HCT116 (cell line): ENCODE results near the gene CXXC5. TPM values are rescaled to one million over a fixed set of nuclear protein-coding genes. Genes with fewer than 3 reads are reported as not detected.

ENCODE experiments used
- ATAC-seq: fragments of 200-7000 bp; cut with Tn5 transposase; 2 replicates; pipeline ENCODE4 v1.9.1; 2020; ENCODE audit warnings: mild to moderate bottlenecking, moderate library complexity
- BruUV-seq: library from RNA; stranded (reverse); fragments of 400-500 nt; replicated peaks from 2 replicates; lab custom pipeline; 2021; lab: Mats Ljungman, UMichigan
- CTCF ChIA-PET: fragments of 300-600 bp; sonication (Branson Sonifier 250); formaldehyde crosslinking; loops from one replicate; lab custom pipeline; 2021; ENCODE audit warnings: antibody characterized with exemption; lab: Charles Lee
- POLR2A ChIA-PET: fragments of 300-600, 350-600 bp; sonication (Branson Sonifier 250); formaldehyde crosslinking; loops from one replicate; lab custom pipeline; 2021; ENCODE audit warnings: antibody characterized with exemption; lab: Charles Lee
- RAD21 ChIA-PET, 2 experiments: fragments of 300-600 bp; sonication (Branson Sonifier 250); formaldehyde crosslinking; loops; one replicate each; lab custom pipeline; 2023; ENCODE audit warnings: low total read pairs in 2 of 2; ENCODE audit not compliant: uncharacterized antibody in 2 of 2, unreplicated experiment in 2 of 2, low non-redundant PET in 1 of 2; lab: Charles Lee
- DNase-seq: peaks from one replicate; pipeline ENCODE4 v3.0.0-alpha.2; 2010; ENCODE audit warnings: low read depth, low spot score
- H2AFZ ChIP-seq: fragments of 200-600 bp; shearing (Covaris generic), sonication (generic); 2 replicates; pipeline ENCODE4 v1.6.1; 2017; ENCODE audit warnings: low read depth, mixed run types, mixed read lengths, antibody characterized with exemption, low read length; ENCODE audit not compliant: poor library complexity, severe bottlenecking
- H3K27ac ChIP-seq: 2 replicates; pipeline ENCODE4 v1.5.1; 2012; ENCODE audit warnings: low read depth, low read length
- H3K27me3 ChIP-seq: fragments of 200-600 bp; sonication (generic); 2 replicates; pipeline ENCODE4 v1.6.1; 2016; ENCODE audit warnings: mixed run types, low read length, mixed read lengths; ENCODE audit not compliant: insufficient read depth
- H3K36me3 ChIP-seq, 2 experiments: fragments of 200-500 bp in 1 of 2; fragments of 200-600 bp in 1 of 2; sonication (Bioruptor generic) in 1 of 2; sonication (generic) in 1 of 2; 2 replicates each; pipeline versions ENCODE4 v1.5.1 to v1.6.1; 2014 to 2016; ENCODE audit warnings: low read length in 2 of 2, inconsistent platforms in 1 of 2, mixed read lengths in 1 of 2, mixed run types in 1 of 2; ENCODE audit not compliant: insufficient read depth in 2 of 2, control insufficient read depth in 1 of 2
- H3K4me1 ChIP-seq, 2 experiments: fragments of 200-600 bp in 1 of 2; sonication (generic) in 1 of 2; 2 replicates each; pipeline versions ENCODE4 v1.5.1 to v1.6.1; 2012 to 2017; ENCODE audit warnings: low read length in 2 of 2, inconsistent platforms in 1 of 2, mild to moderate bottlenecking in 1 of 2, mixed read lengths in 1 of 2, mixed run types in 1 of 2, moderate library complexity in 1 of 2; ENCODE audit not compliant: insufficient read depth in 2 of 2, control insufficient read depth in 1 of 2
- H3K4me2 ChIP-seq: fragments of 200-600 bp; sonication (generic); 2 replicates; pipeline ENCODE4 v1.6.1; 2017; ENCODE audit warnings: mixed run types, low read length, mixed read lengths
- H3K4me3 ChIP-seq, 2 experiments: fragments of 200-600 bp in 1 of 2; sonication (generic) in 1 of 2; replicated peaks in 1 of 2; 2 replicates each; pipeline ENCODE4 v1.5.1; 2011 to 2016; ENCODE audit warnings: low read length in 2 of 2, control low read depth in 1 of 2, low read depth in 1 of 2, mild to moderate bottlenecking in 1 of 2, mixed read lengths in 1 of 2, mixed run types in 1 of 2
- H3K79me2 ChIP-seq: fragments of 200-600 bp; sonication (generic); 2 replicates; pipeline ENCODE4 v1.6.1; 2017; ENCODE audit warnings: mild to moderate bottlenecking, mixed run types, low read length, moderate library complexity, mixed read lengths; ENCODE audit not compliant: insufficient read depth
- H3K9ac ChIP-seq: fragments of 200-600 bp; sonication (generic); 2 replicates; pipeline ENCODE4 v1.6.1; 2016; ENCODE audit warnings: low read length, mixed read lengths
- H3K9me2 ChIP-seq: fragments of 200-600 bp; sonication (generic), shearing (Covaris generic); 2 replicates; pipeline ENCODE4 v1.6.1; 2017; ENCODE audit warnings: mixed run types, mild to moderate bottlenecking, moderate library complexity; ENCODE audit not compliant: insufficient read depth
- H3K9me3 ChIP-seq, 2 experiments: fragments of 200-500 bp in 1 of 2; fragments of 200-600 bp in 1 of 2; sonication (Bioruptor generic) in 1 of 2; sonication (generic) in 1 of 2; 2 replicates each; pipeline ENCODE4 v1.6.1; 2014 to 2017; ENCODE audit warnings: low read length in 2 of 2, mixed read lengths in 2 of 2, inconsistent platforms in 1 of 2, low read depth in 1 of 2, mild to moderate bottlenecking in 1 of 2, mixed run types in 1 of 2, moderate library complexity in 1 of 2; ENCODE audit not compliant: control insufficient read depth in 1 of 2, insufficient read depth in 1 of 2
- H4K20me1 ChIP-seq: fragments of 200-600 bp; sonication (generic), shearing (Covaris generic); 2 replicates; pipeline ENCODE4 v1.6.1; 2017; ENCODE audit warnings: mixed run types, mild to moderate bottlenecking, moderate library complexity; ENCODE audit not compliant: insufficient read depth
- CBX3 ChIP-seq: IDR thresholded peaks from 2 replicates; pipeline ENCODE4 v1.6.1; 2012; ENCODE audit warnings: low read depth
- CEBPB ChIP-seq: IDR thresholded peaks from 2 replicates; pipeline ENCODE4 v1.6.1; 2012; ENCODE audit warnings: low read depth
- CTCF ChIP-seq, 3 experiments: fragments of 200-600 bp in 1 of 3; sonication (generic) in 1 of 3; IDR thresholded peaks in 2 of 3; conservative IDR thresholded peaks in 1 of 3; 2 replicates each; pipeline ENCODE4 v1.5.1; 2012 to 2017; ENCODE audit warnings: low read depth in 2 of 3, low read length in 2 of 3, antibody characterized with exemption in 1 of 3, borderline replicate concordance in 1 of 3, control low read depth in 1 of 3, mild to moderate bottlenecking in 1 of 3, mixed read lengths in 1 of 3, mixed run types in 1 of 3, moderate library complexity in 1 of 3; ENCODE audit not compliant: insufficient read depth in 1 of 3
- EGR1 ChIP-seq: IDR thresholded peaks from 2 replicates; pipeline ENCODE4 v1.6.1; 2012; ENCODE audit warnings: low read depth
- EZH2 ChIP-seq: fragments of 200-600 bp; sonication (generic); IDR thresholded peaks from 2 replicates; pipeline ENCODE4 v1.6.1; 2017; ENCODE audit warnings: antibody characterized with exemption, mixed run types
- FOSL1 ChIP-seq: IDR thresholded peaks from 2 replicates; pipeline ENCODE4 v1.6.1; 2012; ENCODE audit warnings: low read depth
- JUND ChIP-seq: IDR thresholded peaks from 2 replicates; pipeline ENCODE4 v1.6.1; 2012
- MAX ChIP-seq: IDR thresholded peaks from 2 replicates; pipeline ENCODE4 v1.6.1; 2012
- POLR2A ChIP-seq: IDR thresholded peaks from 2 replicates; pipeline ENCODE4 v1.7.0; 2011; ENCODE audit warnings: borderline replicate concordance; ENCODE audit not compliant: insufficient read depth, insufficient read length; ENCODE audit errors: extremely low read depth
- POLR2AphosphoS5 ChIP-seq: IDR thresholded peaks from 2 replicates; pipeline ENCODE4 v1.6.1; 2011; ENCODE audit warnings: mild to moderate bottlenecking, low read depth, low read length, moderate library complexity
- RAD21 ChIP-seq: IDR thresholded peaks from 2 replicates; pipeline ENCODE4 v1.6.1; 2012; ENCODE audit warnings: low read depth, mild to moderate bottlenecking
- SIN3A ChIP-seq: IDR thresholded peaks from 2 replicates; pipeline ENCODE4 v1.6.1; 2012; ENCODE audit warnings: low read depth
- SP1 ChIP-seq: IDR thresholded peaks from 2 replicates; pipeline ENCODE4 v1.6.1; 2012; ENCODE audit warnings: low read depth
- SRF ChIP-seq: IDR thresholded peaks from 2 replicates; pipeline ENCODE4 v1.6.1; 2012; ENCODE audit warnings: low read depth
- YY1 ChIP-seq: IDR thresholded peaks from 2 replicates; pipeline ENCODE4 v1.6.1; 2011; ENCODE audit warnings: low read length, low read depth, moderate library complexity, mild to moderate bottlenecking; ENCODE audit not compliant: insufficient replicate concordance; ENCODE audit errors: extremely low read depth
- ZFX ChIP-seq: fragments of 450-650 bp; IDR thresholded peaks from 2 replicates; pipeline ENCODE4 v1.6.1; 2017
- ZNF274 ChIP-seq: fragments of 200-500 bp; sonication (Bioruptor generic); IDR thresholded peaks from 2 replicates; pipeline ENCODE4 v1.6.1; 2014; ENCODE audit warnings: mild to moderate bottlenecking, low read depth, low read length, inconsistent platforms
- intact Hi-C: fragments of 100-400 bp; cut with micrococcal nuclease; formaldehyde crosslinking; loops from 2 replicates; pipeline ENCODE4 v1.10.0; 2022
- total RNA-seq: library from RNA; stranded (reverse); gene quantifications from one replicate; pipeline ENCODE4 v1.2.1, GENCODE V29; 2021; ENCODE audit not compliant: unreplicated experiment
- TF ChIP-seq, protein P1 (sequence below): IDR thresholded peaks from 2 replicates; pipeline ENCODE4 v1.6.1; 2012

The CXXC5 gene
- total RNA-seq, 1 experiment from 2014 or later = 43.1 TPM

DNA sequence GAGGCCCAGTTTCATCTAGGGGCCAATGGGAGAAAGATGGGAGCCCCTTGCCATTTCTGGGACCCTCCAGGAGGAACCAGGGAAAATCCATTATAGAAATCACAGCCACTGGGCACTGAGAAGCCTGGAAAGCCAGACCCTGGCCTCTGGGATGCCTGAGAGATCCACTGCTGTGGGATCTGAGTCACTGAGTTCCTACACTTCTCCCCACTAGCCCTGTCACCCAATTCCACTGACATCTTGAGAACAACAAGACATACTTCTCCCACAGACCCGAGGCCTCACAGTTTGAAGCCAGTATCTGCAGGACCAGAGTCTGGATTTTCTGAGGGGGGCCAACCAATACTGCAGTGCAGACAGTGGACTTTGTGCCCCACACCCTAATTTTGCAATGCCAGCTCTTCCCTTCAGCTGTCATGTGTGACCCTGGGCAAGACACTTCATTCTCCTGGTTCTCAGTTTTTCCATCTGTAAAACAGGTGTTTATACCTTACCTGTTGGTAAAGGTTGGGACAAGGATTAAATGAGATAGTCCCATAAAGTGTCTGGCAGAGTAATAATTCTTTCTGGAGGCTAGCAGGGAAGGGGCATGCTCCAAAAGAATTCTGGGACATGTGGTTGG, 46.5 kb downstream of the CXXC5 start:
- intact Hi-C loops = no loop called here
- POLR2A ChIA-PET = no interaction called here

DNA sequence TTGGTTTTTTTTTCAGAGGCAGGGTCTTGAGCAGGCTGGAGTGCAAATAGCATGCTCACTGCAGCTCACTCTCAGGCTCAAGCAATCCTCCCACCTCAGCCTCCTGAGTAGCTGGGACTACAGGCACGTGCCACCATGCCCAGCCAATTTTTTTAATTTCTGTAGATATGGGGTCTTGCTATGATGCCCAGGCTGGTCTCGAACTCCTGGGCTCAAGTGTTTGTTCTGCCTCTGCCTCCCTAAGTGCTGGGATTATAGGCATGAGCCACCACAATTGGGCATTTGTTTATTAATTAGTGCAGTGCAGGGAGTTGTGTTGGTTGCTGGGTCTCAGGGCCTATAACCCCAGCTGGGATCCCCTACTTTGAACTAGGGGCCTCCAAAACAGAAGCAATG, 47.0 kb downstream of the CXXC5 start:
- no TSS peak for BruUV-seq
- intact Hi-C loops = no loop called here

More for the DNA sequence above, 46.5 kb downstream of the CXXC5 start:
- Histone ChIP-seq H3K79me2 (no peaks in the 10 kb centered on the region), H3K9me2 (no peaks in the 10 kb centered on the region), H4K20me1 (no peaks in the 10 kb centered on the region), H3K4me2 (no peak overlapping the region), H2AFZ (no peak overlapping the region), H3K27me3 (no peaks in the 10 kb centered on the region), H3K4me3 (no peak overlapping the region), H3K4me1 (peaks cover 18 to 34% of the 10 kb centered on the region in 2 experiments; a peak in 3 of 4 replicates), H3K36me3 (no peaks in the 10 kb centered on the region), H3K27ac (no peak overlapping the region), H3K9me3 (no peaks in the 10 kb centered on the region), H3K9ac (no peak overlapping the region)
- ChIA-PET CTCF (interaction anchor here (1.2 kb wide), 1 partner anchor 10 kb away, joined by 3 read pairs; no protein-coding TSS in a partner anchor), RAD21 (no interaction called here)
- DNase-seq (no peak), ATAC-seq (no peak)
- no TSS peak for BruUV-seq
- no peak for TF ChIP-seq JUND
- TF ChIP-seq POLR2A = no peak
- no peak for TF ChIP-seq POLR2AphosphoS5
- no peak for TF ChIP-seq RAD21
- TF ChIP-seq EGR1 = no peak
- TF ChIP-seq ZFX = no peak
- TF ChIP-seq EZH2 = no peak

More for the DNA sequence above, 47.0 kb downstream of the CXXC5 start:
- RAD21 ChIA-PET = interaction anchor here in 1 of 2 experiments (0.6 kb wide), 1 partner anchor 8 kb away, joined by 3 read pairs; no protein-coding TSS in a partner anchor
- DNase-seq (no peak), ATAC-seq (no peak)
- CTCF ChIA-PET = interaction anchor here (1.2 kb wide), 1 partner anchor 11 kb away, joined by 3 read pairs; no protein-coding TSS in a partner anchor
- Histone ChIP-seq H3K36me3 (no peaks in the 10 kb centered on the region), H3K4me2 (no peak overlapping the region), H4K20me1 (no peaks in the 10 kb centered on the region), H2AFZ (no peak overlapping the region), H3K9ac (no peak overlapping the region), H3K9me2 (no peaks in the 10 kb centered on the region), H3K4me1 (peaks cover 16 to 35% of the 10 kb centered on the region in 2 experiments; a peak in 3 of 4 replicates), H3K27me3 (no peaks in the 10 kb centered on the region), H3K79me2 (no peaks in the 10 kb centered on the region), H3K27ac (no peak overlapping the region), H3K9me3 (no peaks in the 10 kb centered on the region), H3K4me3 (no peak overlapping the region)
- POLR2A ChIA-PET = no interaction called here
- TF ChIP-seq MAX (no peak), EGR1 (no peak), SRF (no peak), RAD21 (no peak), EZH2 (no peak), CTCF (IDR thresholded peaks at IDR 0.05 in 2 of 3, conservative IDR thresholded peaks at IDR 0.05 in 1 of 3; ENCODE audit: borderline replicate concordance in 1 of 3, insufficient read depth in 1 of 3, low read depth in 2 of 3, low read length in 2 of 3) (no peak), POLR2AphosphoS5 (no peak), POLR2A (no peak), FOSL1 (no peak), SIN3A (no peak), YY1 (no peak), CEBPB (no peak), CBX3 (no peak), ZNF274 (no peak), SP1 (no peak)
- TF ChIP-seq, protein P1, sequence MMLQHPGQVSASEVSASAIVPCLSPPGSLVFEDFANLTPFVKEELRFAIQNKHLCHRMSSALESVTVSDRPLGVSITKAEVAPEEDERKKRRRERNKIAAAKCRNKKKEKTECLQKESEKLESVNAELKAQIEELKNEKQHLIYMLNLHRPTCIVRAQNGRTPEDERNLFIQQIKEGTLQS = no peak
